ENCODE measurements around the gene SLC47A2. TPM values are rescaled to one million over a fixed set of nuclear protein-coding genes. Genes with fewer than 3 reads are reported as not detected.

Gene SLC47A2
- total RNA-seq, 1 donor from 2014 or later, result under 0.01 TPM

DNA sequence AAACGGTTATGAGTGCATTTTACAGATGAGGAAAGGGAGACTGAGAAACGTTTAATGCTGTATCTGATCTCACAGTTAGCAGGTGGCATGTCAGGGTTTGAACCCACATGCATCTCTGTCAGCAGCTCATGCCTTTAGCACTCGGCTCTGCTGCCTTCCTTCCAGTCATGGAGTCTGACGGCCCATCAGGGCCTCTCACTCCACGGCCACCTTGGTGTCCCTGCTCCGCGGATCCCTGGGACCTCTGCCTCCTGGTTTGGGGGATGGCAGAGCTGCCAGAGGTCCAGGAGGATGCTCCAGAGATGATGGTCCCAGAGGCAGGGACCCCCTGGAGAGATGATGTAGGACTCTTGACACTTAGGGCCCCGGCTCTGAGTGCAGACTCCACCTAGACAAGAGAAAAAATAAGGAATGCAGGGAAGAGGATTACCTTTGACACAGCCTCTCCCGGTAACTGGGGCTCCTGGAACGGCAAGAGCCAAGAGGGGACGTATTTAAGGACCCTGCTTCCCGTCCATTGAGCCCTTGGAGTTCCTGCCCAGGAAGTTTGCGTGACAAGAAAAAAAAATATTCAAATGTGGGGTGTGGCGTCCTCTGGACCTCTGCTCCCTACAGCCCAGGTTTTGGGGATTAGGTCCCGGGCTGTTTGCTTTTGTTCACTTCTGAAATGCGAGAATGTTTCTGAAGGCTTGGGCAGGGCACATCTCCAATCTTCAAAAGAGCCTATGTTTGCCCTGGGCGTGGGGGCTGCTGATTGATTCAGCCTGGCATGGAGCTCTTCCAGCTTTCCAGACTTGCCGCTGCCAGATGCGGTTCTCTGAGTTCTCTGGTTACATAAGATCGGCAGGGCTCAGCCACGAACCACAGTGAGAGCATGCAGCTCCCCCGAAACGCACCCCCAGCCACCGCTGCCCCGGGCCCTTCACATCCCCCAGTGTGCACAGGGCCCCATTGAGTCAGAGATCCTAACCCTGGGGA is 31.7 kb upstream of the SLC47A2 start, which contains the start of gene ALDH3A1:
Gene ALDH3A1 (minus strand): TSS at position 470 of the 978 bp plus-strand sequence. CDS start 3,169 bp downstream, outside the sequence.
- no peak for FAIRE-seq
- DNase-seq (ENCODE audit: low spot score in 2 of 2), result no peak

DNA sequence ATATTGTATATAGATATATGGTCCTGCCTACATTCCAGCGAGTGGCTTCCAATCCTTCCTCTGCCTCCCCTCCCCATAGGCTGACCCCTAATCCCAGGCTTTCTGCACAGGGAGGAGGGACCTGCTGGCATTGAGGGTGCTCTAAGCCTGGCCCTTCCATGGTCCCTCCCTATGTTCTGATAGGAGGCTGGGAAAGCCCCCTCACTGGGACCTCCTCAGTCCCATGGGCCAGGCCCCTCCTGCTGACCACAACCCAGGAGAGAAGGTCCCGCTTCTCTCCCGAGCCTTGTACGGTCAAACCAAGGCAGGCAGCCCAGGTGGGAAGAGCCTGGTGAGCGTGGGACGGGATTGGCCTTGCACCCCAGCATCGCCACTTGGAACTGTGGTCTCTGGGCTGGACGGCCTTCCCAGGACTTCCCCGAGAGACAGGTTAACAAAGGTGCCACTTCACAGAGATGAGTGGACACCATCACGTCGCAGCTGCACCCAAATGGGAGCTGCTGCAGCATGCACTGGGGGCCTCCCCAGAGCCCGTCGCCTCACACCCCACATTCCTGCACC is 30.9 kb upstream of the SLC47A2 start:
- FAIRE-seq (no peak), DNase-seq (ENCODE audit: low spot score in 2 of 2) (no peak)

DNA sequence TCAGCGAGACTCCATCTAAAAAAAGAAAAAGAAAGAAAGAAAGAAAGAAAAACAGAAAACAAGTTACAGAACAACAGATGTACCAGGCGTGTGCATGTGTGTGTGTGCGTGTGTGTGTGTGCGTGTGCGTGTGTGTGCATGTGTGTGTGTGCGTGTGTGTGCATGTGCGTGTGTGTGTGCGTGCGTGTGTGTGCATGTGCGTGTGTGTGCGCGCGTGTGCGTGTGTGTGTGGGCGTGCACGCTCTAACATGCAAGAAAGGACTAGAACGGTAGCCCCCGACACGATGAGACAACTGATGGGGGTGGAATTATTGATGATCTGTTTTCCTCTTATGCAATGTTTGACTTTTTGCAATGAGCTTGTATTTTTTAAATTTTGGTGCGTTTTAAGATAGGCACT is 30.1 kb upstream of the SLC47A2 start:
- no peak for DNase-seq (ENCODE audit: low spot score in 2 of 2)
- no peak for FAIRE-seq

DNA sequence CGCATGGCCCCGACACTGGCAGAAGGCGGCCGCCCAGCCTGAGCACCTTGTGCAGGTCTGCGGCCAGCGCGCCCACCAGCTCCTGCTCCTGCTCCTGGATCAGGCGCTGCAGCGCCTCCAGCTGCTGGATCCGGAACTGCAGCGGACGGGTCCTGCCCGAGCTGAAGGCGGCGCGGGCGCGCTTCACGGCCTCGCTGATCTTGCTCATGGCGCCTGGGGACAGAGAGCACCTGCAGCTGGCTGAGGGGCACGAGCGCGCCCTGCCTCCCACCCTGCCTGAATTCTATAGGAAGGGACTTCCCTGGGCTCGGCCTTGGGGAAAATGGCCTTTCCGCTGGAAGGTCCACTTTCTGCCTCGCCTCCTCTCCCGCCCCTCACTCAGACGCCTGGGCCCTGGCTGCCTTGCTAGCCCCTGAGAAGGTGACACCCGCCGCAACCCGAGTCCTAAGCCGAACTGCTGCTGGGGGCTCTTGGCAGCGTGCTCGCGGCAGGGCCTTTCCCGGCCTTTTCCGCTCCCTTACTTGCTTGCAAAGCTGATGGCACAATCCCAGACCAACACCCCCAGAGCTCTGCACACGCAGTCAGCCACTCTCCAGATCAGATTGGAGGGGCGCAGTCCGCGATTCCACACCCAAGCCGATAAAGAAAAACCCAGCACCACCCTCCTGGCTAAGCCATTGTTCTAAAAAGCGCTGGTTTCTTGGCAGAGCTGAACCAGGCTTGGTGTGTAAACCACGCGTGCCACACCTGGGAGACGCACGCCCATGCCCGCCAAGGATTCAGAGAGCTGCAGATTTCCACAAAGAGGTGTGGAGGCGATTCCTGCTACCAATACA is 28.8 kb upstream of the SLC47A2 start:
- DNase-seq (ENCODE audit: low spot score in 2 of 2) (peak; percentile 86 to 90), FAIRE-seq (no peak)

DNA sequence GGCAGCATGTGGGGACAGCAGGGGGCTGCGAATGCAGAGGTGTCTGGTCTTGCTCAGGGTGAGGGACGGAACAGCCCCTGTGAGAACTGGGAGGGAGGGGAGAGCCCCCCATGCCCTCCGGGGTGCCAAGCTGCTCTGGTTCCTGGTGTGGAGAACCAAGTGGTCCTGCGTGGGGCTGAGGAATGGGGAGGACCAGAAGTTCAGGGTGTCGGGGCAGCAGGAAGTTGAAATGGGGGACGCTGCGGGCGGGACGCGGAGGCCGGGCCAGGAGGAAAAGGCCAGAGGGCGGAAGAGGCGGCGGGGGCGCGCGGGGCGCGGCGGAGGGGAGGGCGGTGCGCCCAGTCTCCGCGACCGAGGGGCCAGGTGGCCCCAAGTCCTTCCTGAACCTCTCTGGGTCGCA is 28.1 kb upstream of the SLC47A2 start:
- FAIRE-seq (no peak), DNase-seq (ENCODE audit: low spot score in 2 of 2) (no peak)

DNA sequence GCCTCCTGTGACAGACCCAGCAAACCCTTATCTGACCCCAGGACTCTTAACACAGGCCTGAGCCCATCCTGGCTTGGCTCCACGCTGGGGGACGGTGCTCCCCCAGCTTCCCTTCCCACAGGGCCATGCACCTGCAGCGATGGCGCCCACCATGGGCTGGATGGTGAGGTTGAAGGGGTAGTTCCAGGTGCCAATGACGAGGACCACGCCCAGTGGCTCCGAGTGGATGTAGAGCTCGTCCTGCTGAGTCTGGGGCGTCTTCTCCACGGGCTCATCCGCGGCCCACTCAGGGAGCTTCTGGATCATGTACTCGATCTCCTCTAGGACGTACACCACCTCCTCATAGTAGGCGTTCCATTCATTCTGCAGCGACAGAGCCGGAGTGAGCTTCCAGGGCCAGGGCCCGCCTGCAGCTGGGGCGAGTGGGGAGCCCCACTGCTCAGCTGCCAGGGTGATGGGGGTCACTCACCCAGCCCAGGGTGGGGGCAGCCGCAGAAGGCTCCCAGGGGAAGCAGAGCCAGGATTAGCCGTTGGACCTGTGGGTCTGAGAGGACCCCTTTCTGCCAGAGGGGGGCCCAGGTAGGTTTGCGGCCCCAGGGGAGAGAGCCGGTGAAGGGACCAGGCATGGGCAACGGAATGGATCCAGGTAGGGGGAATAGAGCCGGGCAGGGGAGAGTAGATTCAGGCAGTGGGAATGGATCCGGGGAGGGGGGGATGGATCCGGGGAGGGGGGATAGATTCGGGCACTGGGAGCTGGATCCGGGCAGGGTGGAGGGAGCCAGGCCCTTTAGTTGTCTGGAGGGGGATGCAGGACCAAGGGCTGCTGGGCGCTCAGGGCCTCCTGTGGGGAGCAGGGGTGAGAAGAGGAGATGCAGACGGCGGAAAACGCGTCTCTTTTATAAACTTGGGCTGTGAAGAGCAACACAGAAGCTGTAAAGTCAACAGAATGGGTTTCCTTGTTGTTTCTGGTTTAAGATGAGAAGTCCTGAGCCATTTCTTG is 27.0 kb upstream of the SLC47A2 start:
- DNase-seq (ENCODE audit: low spot score in 2 of 2) (no peak), FAIRE-seq (no peak)

DNA sequence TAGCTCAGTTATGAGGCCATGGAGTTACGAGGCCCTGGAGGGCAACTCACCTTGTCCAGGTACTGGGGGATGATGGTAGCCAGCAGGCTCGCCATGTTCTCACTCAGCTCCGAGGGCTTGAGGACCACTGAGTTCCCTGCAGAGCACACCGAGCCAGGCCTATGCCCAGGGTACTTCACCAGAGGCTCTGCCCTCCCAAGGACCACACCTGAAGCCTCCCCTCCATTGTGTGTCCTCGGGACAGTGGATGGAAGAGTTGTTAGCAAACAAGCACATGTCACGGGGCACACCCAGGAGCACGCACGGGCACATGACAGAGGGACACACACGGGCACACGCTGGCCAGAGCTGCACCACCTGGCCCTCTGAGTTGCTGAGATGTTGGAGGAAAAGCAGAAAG is 26.1 kb upstream of the SLC47A2 start:
- FAIRE-seq (no peak), DNase-seq (ENCODE audit: low spot score in 2 of 2) (no peak)

DNA sequence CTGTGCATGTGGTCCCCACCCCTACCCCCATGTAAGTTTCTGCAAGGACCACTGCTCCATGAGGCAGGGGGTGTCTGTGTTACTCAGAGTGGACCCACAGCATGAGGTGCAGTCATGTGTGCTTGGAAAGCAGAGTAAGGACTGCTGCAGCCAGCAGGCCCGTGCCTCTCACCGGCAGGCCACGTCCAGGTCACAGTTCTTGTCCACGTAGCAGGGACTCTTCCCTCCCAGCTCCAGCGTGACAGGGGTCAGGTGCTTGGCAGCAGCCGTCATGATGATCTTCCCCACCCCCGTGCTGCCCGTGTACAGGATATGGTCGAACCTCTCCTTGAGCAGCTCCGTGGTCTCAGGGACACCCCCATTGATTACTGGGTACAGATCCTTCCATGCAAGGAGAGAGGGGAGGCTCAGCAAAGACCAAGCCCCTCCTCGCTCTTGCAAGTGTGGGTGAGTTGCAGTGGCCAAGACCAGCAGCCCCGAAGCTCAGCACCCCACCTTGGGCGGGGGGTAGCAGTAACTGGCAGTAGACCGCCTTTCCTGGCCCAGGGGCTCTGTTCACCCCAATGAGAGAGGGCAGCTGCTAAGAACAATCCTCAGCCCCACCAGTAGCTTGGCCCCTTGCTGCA is 25.6 kb upstream of the SLC47A2 start:
- DNase-seq (ENCODE audit: low spot score in 2 of 2) (no peak), FAIRE-seq (no peak)

DNA sequence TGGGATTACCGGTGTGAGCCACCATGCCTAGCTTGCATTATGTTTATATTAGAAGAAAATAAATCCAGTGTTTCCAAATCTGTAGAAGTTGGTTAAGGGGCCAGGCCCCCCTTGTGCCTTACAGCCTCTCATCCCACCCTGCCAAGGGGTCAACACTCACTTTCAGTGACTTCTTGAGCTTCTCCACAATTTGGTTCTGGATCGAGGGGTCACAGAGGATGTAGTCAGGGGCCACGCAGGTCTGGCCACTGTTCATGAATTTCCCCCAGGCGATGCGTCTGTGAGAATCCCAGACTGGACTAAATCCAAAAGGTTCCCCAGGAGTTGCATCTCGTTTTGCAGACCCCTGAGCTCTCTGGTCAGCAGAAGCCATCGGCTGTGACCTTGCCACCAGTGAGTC is 24.5 kb upstream of the SLC47A2 start:
- FAIRE-seq, result no peak
- DNase-seq (ENCODE audit: low spot score in 2 of 2), result no peak

DNA sequence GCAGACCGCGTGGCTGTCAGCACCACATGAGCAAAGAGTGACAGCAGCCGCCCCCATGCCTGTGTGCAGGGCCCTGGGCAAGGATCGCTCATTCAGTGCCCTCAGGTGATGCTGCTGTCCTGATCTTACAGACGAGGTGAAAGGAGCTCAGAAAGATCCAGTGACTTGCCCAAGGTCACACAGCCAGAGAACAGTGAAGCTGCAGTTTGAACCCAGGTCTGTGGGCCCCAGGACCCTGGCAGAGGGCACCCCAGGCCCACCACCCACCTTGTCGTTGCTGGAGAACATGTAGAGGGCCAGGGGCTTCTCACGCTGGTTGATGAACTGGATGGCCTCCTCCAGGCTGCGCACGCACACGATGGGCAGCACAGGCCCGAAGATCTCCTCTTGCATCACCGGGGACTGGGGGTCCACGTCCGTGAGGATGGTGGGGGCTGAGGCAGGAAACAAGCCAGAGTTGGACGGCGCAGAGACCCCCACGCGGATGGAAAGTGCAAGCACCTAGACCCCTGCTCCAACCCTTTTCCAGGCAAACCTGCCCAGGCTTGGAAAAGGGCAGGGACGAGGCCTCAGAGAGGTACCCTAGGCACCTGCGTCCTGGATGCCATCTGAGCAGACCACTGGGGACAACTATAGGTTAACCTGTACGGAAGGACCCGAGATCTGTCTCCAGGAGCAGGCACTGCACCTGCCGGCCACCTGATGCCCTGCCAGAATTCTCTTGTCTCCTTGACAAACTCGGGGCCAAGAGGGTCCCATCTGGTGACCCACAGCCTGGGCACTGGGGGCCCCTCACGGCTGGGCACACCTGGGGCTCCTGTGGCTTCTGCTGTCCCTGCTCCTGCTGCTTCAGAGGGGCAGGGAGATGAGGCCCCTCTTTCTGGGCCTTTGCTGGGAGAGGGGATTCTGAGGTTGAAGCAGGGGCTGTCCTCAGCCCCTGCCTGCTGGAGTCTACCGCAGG is 23.1 kb upstream of the SLC47A2 start:
- DNase-seq (ENCODE audit: low spot score in 2 of 2) (no peak), FAIRE-seq (no peak)

DNA sequence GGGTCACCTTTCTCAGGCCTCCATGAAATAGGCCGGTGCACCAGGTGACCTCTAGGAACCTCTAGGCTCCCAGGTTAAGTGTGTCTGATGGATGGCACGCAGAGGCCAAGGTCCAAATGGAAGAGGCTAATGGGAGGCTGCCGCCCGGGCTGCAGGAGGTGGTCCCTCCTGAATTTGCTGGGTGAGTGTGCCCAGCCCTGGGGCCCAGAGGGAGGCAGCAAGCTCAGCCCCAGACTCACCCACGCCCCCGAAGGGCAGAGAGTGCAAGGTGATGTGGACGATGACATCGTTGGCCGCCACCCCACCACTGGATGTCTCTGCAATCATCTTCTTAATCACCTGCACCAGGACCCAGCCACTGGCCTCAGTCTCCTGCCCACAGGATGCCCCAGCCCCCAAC is 22.4 kb upstream of the SLC47A2 start:
- FAIRE-seq (no peak), DNase-seq (ENCODE audit: low spot score in 2 of 2) (no peak)

DNA sequence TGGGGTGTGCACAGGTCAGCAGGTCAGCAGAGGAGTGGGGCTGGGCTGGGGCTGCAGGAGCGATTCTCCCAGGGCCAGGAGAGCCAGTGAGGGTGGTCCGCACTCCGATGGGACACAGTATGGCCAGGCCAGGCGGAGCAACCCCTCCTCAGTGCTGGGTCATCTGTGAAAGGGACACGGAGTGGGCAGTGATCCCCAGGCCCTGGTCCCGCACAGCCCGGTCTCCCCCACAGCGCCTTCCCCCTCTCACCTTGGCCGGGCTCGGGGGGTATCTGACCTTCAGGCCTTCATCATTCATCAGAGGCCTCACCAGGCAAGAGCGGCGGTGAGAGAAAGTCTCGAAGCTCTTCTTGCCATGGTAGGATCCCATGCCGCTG is 21.7 kb upstream of the SLC47A2 start:
- DNase-seq (ENCODE audit: low spot score in 2 of 2), result no peak
- no peak for FAIRE-seq

DNA sequence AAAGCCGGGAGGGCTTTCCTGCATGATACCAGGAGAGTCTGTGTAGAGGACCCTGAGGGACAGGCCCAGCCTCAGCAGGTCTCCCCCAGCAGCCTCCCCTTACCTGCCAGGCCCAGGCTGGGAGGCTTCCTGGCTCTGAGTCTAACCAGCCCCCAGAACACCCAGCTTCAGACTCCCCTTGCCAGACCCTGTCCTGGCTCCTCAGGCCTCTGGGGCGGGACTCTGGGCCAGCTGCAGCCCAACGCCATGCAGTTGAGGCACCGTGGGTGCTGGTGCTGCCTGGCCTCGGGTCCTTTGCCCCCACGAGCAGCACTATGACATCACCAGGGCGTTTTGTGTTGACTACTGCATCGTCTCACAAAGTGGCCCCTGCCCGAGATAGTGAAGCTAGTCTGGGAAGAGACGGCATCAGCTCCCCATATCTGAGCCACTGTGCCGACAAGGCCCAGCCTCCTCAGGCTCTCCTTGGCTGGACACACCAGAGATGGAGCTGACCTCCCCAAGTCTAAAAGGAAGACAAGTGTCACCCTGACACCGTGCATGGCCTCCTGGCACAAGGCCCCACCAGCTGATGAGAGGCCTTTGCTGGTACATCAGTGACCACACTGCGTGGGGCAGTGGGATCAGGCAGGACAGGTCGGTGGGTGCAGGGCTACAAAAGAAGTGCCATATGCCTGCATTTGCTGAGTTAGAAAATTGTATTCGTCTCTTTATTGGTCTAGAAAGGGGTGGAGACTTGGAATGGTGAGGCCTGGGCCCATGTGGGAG is 21.1 kb upstream of the SLC47A2 start:
- FAIRE-seq (no peak), DNase-seq (ENCODE audit: low spot score in 2 of 2) (no peak)

DNA sequence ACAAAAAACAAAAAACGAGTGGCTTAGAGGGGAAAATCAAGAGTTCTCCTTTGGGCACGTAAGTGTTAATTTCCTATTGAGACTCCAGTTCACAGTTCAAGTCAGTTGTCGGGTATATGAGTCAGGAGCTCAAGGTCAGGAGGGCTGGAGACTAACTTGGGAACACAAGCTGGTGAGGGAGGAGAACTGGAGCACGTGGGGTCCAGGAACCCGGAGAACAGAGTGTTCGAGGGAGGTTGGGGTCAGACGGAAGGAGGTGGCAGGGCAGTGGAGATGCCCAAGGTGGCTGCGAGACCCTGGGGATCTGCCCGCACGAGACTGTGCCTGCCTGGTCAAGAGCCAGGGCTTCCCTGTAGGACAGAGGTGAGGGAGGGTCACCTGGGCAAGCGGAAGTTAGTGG is 19.7 kb upstream of the SLC47A2 start:
- DNase-seq (ENCODE audit: low spot score in 2 of 2) (no peak), FAIRE-seq (no peak)

DNA sequence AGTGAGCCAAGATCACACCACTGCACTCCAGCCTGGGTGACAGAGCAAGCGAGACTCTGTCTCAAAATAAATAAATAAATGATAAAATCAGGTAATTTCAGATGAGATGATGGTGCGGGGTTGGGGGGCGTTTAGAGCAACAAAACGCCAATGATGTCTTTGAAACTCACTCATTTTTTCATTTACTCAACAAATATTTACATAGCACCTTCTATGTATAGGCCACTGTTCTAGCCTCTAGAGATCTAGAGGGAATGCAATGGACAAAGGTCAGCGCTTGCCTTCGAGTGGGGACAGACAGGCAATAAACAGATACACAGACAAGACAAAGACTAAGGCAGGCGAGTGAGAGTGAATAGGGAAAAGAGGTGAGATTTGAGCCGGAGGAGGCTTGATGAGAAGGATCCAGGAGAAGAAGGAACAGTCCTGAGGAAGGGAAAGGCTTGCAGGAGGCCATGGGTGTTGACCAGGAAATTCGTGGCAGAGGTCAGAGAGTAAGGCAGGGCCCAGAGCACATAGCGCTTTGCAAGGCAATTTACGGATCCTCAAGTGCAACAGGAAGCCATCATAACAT is 17.7 kb upstream of the SLC47A2 start:
- no peak for DNase-seq (ENCODE audit: low spot score in 2 of 2)
- no peak for FAIRE-seq

DNA sequence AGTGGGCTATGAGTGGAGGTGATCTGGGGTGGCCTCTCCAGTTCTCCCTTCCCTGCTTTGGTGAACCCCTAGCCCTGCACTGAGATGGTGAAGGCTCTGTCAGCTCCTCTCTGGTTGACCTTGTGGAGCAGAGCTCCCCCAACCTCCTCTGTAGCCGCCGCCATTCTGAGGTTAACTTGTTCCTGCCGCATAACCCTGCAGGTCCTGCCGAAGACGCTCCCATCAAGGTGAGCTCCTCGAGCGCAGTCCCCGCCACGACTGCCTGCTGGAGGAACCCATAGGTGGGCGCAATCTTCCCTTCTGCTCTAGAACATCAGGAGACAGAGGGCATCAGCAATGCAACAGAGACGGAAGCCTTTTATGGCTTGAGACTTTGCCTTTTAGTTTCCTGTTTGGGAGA is 15.2 kb upstream of the SLC47A2 start:
- FAIRE-seq (no peak), DNase-seq (ENCODE audit: low spot score in 2 of 2) (no peak)

DNA sequence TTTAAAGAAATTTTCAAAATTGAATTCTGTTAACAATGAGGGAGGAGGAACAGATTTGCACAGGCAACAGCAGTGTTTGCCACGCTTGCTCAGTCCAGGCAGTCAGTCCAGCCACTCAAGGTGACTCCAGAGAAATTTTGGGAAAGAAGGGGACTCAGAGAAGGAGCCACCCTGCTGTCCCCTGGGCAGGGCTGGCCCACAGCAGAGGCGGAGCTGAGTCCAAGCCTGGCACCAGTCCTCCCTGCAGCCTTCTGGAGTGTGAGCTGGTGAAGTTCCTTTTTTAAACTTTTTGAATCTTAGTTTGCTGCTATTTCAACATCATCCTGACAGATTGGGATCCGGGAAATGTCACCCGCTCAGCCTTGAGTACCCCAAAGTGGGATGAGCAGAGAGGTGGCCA is 14.5 kb upstream of the SLC47A2 start:
- FAIRE-seq, result no peak
- no peak for DNase-seq (ENCODE audit: low spot score in 2 of 2)

Measured in frontal cortex (tissue), 4 donors.